ENCODE measurements around the gene RNMT.
A peak's percentile ranks its signal among the peaks of the same experiment; 100 is the strongest.
"Not testable (repeated sequence)": the region's sequence is repeated elsewhere in the genome, so short reads cannot be mapped to it uniquely, and the experiment has no call there.

The RNMT gene

GRCh38 chr18:13745696-13746095 lies 19.2 kb downstream of the RNMT start:
- no peak for DNase-seq

DNA sequence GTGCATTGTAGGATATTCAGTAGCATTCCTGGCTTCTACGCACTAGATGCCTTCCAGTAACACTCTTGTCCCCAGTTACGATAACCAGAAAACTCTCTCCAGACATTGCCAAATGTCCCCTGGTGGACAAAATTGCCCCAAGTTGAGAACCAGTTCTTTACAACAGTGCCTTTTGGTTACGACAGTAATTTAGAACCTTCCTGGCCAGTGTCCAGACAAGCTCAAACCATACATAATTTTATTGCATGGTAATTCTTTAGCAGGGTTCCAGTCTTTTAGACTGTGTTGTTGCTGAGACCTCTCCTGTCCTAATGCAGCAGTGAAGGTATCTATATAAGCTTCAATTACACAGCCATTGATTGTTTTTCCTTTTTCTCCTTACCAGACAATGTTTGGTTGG lies 20.2 kb downstream of the RNMT start:
- no peak for DNase-seq

- not testable (repeated sequence) for DNase-seq
Observed at GRCh38 chr18:13751599-13751998, 25.1 kb downstream of the RNMT start.

GRCh38 chr18:13756261-13756660 lies 29.8 kb downstream of the RNMT start:
- no peak for DNase-seq

DNA sequence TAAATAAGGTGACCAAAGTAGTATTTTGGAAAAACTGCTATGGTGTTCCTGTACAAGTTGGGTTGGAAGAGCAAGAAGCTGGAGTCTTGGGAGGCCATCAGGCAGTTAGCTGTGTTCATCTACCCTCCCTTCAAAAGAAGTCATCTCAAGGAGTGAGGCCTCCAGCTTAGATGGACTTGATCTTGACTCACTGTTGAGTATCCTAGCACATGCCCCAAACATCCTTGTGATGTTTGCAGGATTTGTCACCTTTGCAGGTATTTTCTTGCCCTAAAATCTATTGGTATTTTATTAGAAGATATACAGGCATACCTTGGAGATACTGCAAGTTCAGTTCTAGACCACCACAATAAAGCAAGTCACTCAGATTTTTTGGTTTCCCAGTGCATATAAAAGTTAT lies 30.2 kb downstream of the RNMT start:
- DNase-seq = no peak

DNA sequence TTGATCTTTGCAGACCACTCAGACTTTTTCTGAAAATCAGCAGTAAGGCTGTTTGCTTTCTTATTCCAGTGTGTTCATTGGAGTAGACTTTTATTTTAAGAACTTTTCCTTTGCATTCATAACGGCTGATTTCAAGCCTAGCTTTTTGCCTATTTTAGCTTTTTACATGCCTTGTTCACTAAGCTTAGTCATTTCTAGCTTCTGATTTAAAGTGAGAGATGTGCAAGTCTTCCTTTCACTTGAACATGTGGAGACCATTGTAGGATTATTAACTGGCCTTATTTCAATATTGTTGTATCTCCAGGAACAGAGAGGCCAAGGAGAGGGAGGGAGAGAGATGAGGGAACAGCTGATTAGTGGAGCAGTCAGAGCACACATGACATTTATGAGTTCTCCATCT lies 32.1 kb downstream of the RNMT start:
- no peak for DNase-seq

GRCh38 chr18:13760047-13760446 lies 33.6 kb downstream of the RNMT start:
- DNase-seq = no peak

- DNase-seq = no peak
Observed at GRCh38 chr18:13762690-13763439, 36.4 kb downstream of the RNMT start.

DNA sequence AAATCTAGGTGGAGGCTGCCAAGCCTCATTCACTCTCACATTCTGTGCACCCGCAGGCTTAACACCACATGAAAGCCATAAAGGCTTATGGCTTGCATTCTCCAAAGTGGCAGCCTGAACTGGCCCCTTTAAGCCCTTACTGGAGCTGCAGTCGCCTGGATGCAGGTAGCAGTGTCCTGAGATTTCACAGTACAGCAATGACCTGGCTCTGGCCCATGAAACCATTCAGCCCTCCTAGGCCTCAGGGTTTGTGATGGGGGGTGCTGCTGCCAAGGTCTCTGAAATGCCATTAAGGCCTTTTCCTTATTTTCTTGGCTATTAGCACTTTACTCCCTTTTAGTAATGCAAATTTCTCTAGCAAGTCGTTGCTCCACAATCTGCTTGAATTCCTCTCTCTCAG lies 48.6 kb downstream of the RNMT start:
- DNase-seq = no peak

DNA sequence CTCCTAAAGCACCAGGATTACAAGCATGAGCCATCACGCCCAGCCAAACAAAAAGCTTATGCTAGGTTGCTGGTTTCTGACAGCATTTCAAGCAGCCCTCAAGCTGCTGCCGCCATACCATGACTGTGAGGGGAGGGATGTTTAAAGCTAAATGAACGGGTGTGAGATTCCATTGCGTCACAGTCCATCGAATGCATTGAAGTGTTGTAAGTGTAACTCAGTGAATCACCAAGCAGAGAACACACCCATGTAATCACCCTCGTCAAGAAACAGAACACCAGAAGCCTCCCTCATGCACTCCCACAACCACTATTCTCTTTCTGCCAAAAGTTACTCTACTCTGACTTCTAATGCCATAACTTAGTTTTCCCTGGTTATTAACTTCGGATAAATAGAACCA lies 64.7 kb downstream of the RNMT start:
- no peak for DNase-seq

GRCh38 chr18:13793819-13794218 lies 67.3 kb downstream of the RNMT start:
- DNase-seq = no peak

- no peak for DNase-seq
Observed at GRCh38 chr18:13796515-13796914, 70.0 kb downstream of the RNMT start.

DNA sequence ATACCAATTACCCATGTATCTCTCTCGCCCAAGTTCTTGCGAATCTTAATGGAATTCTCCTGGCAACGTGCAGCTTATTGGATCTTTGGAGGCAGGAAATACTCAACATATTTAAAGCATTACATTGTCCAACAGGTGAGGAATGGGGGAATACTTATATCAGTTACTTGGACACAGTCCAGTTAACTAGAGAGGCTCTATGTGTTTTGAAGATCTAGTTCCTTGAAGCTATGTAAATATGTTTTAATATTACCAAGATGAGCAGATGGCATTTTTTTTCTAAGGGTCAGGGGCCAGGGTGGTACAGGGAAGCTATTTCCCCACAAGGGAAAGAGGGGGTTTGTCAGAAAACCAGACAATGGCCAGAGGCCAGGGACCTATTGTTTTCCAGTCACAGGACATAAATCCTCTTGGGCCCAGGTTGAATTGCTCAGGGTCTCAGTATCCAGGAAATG lies 70.7 kb downstream of the RNMT start:
- no peak for DNase-seq

- DNase-seq = no peak
Observed at GRCh38 chr18:13799396-13799795, 72.9 kb downstream of the RNMT start.

DNA sequence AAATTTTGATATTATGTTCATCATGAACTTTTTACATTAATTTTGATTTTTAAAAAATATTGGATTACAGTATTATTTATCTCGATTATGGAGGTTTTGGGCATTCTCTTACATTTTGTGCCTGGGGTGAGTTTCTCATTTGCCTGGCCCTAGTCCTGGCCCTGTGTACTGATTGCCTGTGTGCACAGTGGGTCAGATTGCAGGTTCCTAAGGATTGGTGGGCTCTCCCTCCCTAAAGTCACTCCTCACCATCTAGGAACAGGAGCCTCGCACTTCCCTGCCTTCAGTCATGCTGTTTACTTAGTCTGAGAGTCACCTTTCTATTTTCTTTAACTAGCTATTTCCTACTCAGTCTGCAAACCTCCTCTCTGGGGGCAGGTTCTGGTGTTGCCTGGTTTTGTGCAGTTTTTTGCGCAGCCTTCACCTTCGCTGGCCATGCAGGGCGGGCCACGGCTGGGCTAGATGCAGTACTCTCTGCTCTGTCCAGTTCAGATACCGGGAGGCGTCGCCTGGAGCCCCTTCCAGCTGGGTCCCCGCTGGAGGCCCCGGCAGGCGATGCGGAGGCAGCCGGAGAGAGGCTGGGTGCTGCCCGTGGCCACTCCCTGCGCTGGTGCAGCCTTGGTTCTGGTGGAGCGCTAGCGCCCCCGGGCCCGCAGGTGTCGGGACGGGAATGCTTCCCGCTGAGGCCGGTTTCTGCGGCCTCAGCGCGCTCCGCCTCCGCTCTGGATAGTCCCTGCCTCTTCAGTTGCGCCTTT lies 74.2 kb downstream of the RNMT start:
- peak; percentile 75 for DNase-seq

GRCh38 chr18:13801260-13801601 lies 74.8 kb downstream of the RNMT start:
- DNase-seq = no peak

GRCh38 chr18:13804305-13804704 lies 77.8 kb downstream of the RNMT start:
- DNase-seq = no peak

DNA sequence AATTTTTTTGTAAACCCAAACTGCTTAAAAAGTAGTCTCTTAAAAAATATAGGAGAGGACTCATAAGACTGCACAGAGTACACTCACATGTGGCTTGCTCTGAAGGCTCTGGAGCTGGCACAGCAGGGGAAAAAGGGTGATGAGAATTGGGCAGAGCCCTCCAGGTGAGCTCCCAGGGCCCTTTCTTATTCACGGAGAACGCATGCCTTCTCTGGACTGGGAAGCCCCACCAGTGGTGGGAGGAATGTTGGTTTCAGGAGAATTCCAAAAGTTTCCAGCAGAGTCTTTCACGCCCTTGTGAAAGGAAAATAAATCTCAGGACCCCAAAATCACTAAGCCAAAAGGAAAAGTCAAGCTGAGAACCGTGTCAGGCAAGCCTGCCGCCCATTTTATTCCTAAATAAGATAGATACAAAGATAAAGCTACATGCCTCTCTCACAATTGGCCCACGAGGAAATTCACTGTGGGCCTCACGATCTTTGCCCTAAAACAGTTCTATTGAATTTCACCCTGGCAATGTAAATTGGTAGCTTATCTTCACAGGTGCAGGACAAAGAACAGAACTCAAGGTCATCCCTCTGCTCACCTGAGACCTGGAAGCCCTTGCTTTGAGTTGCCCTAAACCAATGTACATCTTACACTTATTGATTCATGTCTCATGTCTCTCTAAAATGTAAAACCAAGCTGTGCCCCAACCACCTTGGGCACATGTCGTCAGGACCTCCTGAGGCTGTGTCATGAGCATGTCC lies 82.0 kb downstream of the RNMT start:
- no peak for DNase-seq

- no peak for DNase-seq
Observed at GRCh38 chr18:13809043-13809430, 82.6 kb downstream of the RNMT start.

GRCh38 chr18:13809531-13810255 lies 83.2 kb downstream of the RNMT start:
- peak; percentile 42 for DNase-seq

DNA sequence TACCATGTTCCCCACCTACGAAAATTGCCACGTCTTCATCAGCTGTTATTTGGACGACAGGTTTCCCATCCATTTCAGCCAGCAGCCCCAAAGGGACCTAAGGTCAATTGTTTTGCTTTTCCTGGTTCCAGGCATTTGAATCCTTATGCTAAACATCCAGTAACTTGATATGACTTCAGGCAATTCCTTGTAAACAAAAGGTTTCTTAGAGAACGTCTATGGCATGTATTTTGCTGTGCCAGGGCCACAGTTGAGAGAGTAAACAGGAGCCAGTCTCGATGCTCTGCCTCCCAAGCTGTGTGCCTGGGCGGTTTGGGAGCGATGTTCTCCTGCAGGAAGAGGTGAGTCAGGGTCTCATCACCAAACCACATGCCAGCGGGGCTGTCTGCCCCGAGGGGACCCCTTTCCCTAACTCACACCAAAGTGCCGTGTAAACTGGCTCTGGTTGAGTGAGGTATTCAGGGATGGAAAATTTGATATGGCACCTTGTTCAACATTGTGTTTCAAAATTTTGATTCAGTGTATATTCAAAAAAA lies 84.5 kb downstream of the RNMT start:
- DNase-seq = no peak

DNA sequence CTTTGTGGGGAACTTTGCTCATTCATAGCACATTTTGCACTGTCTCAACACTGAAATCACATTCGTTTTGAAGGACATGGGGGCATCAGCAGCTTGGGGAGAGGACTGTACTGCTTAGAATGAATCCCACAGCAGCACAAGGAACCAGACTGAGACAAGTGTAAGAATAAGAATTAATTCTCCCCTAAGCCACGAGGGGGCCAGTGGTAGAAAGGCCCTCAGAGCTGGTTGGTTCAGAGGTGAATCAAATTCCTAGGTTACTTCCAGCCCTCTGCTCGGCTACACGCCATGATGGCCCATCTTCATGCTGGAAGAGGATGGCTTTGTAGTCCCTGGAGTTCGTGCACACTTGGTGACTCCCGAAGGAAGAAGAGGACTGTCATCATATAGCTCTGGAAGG lies 85.5 kb downstream of the RNMT start:
- peak; percentile 36 for DNase-seq
